DOHH2 (cell line): ENCODE measurements around the gene ZNF557.

Experiments
- H3F3A ChIP-seq: fragments of 200-600 bp; sonication (generic), shearing (Covaris generic); 2 replicates; pipeline ENCODE4 v1.6.0; 2016; ENCODE audit warnings: antibody characterized with exemption, mild to moderate bottlenecking; ENCODE audit not compliant: control insufficient read depth, insufficient read depth
- H3K27ac ChIP-seq: fragments of 200-600 bp; sonication (generic); 2 replicates; pipeline ENCODE4 v1.5.1; 2014; ENCODE audit warnings: low read depth, mild to moderate bottlenecking, low read length, moderate library complexity
- H3K27me3 ChIP-seq: fragments of 200-600 bp; sonication (generic); 2 replicates; pipeline ENCODE4 v1.6.1; 2014; ENCODE audit warnings: mild to moderate bottlenecking, low read length, mixed read lengths; ENCODE audit not compliant: control insufficient read depth
- H3K36me3 ChIP-seq: fragments of 200-600 bp; sonication (generic); 2 replicates; pipeline ENCODE4 v1.6.1; 2014; ENCODE audit warnings: mild to moderate bottlenecking, low read length, moderate library complexity, mixed read lengths; ENCODE audit not compliant: control insufficient read depth
- H3K4me1 ChIP-seq: fragments of 200-600 bp; sonication (generic); 2 replicates; pipeline ENCODE4 v1.6.1; 2014; ENCODE audit warnings: mild to moderate bottlenecking, low read length, mixed read lengths; ENCODE audit not compliant: control insufficient read depth
- H3K4me2 ChIP-seq: fragments of 200-600 bp; sonication (generic); 2 replicates; pipeline ENCODE4 v1.6.0; 2014; ENCODE audit warnings: mild to moderate bottlenecking, low read length, moderate library complexity
- H3K4me3 ChIP-seq: fragments of 200-600 bp; sonication (generic); 2 replicates; pipeline ENCODE4 v1.5.1; 2014; ENCODE audit warnings: mild to moderate bottlenecking, low read length, mixed read lengths
- H3K79me2 ChIP-seq: fragments of 200-600 bp; sonication (generic); 2 replicates; pipeline ENCODE4 v1.6.1; 2014; ENCODE audit warnings: mild to moderate bottlenecking, low read length, mixed read lengths; ENCODE audit not compliant: control insufficient read depth
- H3K9me2 ChIP-seq: fragments of 200-600 bp; sonication (generic); replicated peaks from 2 replicates; pipeline ENCODE4 v1.6.1; 2014; ENCODE audit warnings: mild to moderate bottlenecking, low read length, mixed read lengths; ENCODE audit not compliant: control insufficient read depth
- H3K9me3 ChIP-seq: fragments of 200-600 bp; sonication (generic); 2 replicates; pipeline ENCODE4 v1.6.1; 2014; ENCODE audit warnings: antibody characterized with exemption, low read length, mixed read lengths; ENCODE audit not compliant: control insufficient read depth, insufficient read depth
- H4K20me1 ChIP-seq: fragments of 200-600 bp; sonication (generic); 2 replicates; pipeline ENCODE4 v1.6.0; 2014; ENCODE audit warnings: low read depth, mild to moderate bottlenecking, antibody characterized with exemption, low read length, moderate library complexity; ENCODE audit not compliant: control insufficient read depth, insufficient read depth
- CTCF ChIP-seq: fragments of 200-600 bp; sonication (generic); IDR thresholded peaks from one replicate; pipeline ENCODE4 v1.5.1; 2014; ENCODE audit warnings: antibody characterized with exemption, mild to moderate bottlenecking, low read depth, low read length; ENCODE audit not compliant: poor library complexity, severe bottlenecking
- EZH2phosphoT487 ChIP-seq: fragments of 200-600 bp; sonication (generic); IDR thresholded peaks from 2 replicates; pipeline ENCODE4 v1.6.1; 2017; ENCODE audit warnings: borderline replicate concordance, mild to moderate bottlenecking, antibody characterized with exemption, low read length, moderate library complexity, mixed read lengths

ZNF557 gene

GRCh38 chr19:7125221-7125620, 55.7 kb downstream of the ZNF557 start:
- Histone ChIP-seq H4K20me1 (no peaks in the 10 kb centered on the region), H3K4me2 (no peak overlapping the region), H3F3A (no peaks in the 10 kb centered on the region), H3K79me2 (no peaks in the 10 kb centered on the region), H3K4me3 (no peak overlapping the region), H3K9me2 (no peaks in the 10 kb centered on the region), H3K9me3 (no peaks in the 10 kb centered on the region), H3K4me1 (no peaks in the 10 kb centered on the region), H3K36me3 (no peaks in the 10 kb centered on the region), H3K27ac (no peak overlapping the region), H3K27me3 (no peaks in the 10 kb centered on the region)
- TF ChIP-seq CTCF (no peak), EZH2phosphoT487 (no peak)

GRCh38 chr19:7126132-7126531, 56.6 kb downstream of the ZNF557 start:
- Histone ChIP-seq H3K79me2 (no peaks in the 10 kb centered on the region), H3K36me3 (no peaks in the 10 kb centered on the region), H4K20me1 (no peaks in the 10 kb centered on the region), H3K4me1 (no peaks in the 10 kb centered on the region), H3F3A (no peaks in the 10 kb centered on the region), H3K9me3 (no peaks in the 10 kb centered on the region), H3K27me3 (no peaks in the 10 kb centered on the region), H3K9me2 (no peaks in the 10 kb centered on the region), H3K4me3 (no peak overlapping the region), H3K4me2 (no peak overlapping the region), H3K27ac (no peak overlapping the region)
- no peak for TF ChIP-seq CTCF
- TF ChIP-seq EZH2phosphoT487, result no peak

DNA sequence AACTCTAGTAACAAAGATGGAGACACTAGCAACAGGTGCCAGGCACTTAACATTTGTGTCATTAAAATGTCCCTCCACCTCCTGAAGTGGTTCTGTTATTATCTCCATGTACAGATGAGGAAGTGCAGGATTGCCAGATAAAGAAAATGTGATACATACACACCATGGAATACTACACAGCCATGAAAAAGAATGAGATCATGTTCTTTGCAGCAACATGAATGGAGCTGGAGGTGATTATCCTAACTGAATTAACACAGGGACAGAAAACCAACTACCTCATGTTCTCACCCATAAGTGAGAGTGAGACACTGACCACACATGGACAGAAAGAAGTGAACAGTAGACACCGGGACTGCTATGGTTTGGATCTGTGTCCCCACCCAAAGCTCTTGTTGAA, 60.5 kb downstream of the ZNF557 start:
- H3K36me3 ChIP-seq, result no peaks in the 10 kb centered on the region
- no peaks in the 10 kb centered on the region for H3K79me2 ChIP-seq
- H3K27ac ChIP-seq, result no peak overlapping the region
- H3K4me2 ChIP-seq, result no peak overlapping the region
- no peaks in the 10 kb centered on the region for H4K20me1 ChIP-seq
- H3K4me3 ChIP-seq, result no peak overlapping the region
- H3K4me1 ChIP-seq, result no peaks in the 10 kb centered on the region
- no peaks in the 10 kb centered on the region for H3K9me3 ChIP-seq
- TF ChIP-seq EZH2phosphoT487 (no peak), CTCF (no peak)
- no peaks in the 10 kb centered on the region for H3K9me2 ChIP-seq
- H3F3A ChIP-seq, result no peaks in the 10 kb centered on the region
- H3K27me3 ChIP-seq, result no peaks in the 10 kb centered on the region

- no peaks in the 10 kb centered on the region for H3K79me2 ChIP-seq
- TF ChIP-seq EZH2phosphoT487 (no peak), CTCF (no peak)
Measured at GRCh38 chr19:7132054-7132453, 62.6 kb downstream of the ZNF557 start.

More at GRCh38 chr19:7132054-7132453, 62.6 kb downstream of the ZNF557 start:
- no peaks in the 10 kb centered on the region for H3K9me3 ChIP-seq
- no peaks in the 10 kb centered on the region for H3F3A ChIP-seq
- H3K4me1 ChIP-seq, result no peaks in the 10 kb centered on the region
- H3K36me3 ChIP-seq, result no peaks in the 10 kb centered on the region
- H3K27ac ChIP-seq, result no peak overlapping the region
- H3K4me2 ChIP-seq, result no peak overlapping the region
- H3K9me2 ChIP-seq, result no peaks in the 10 kb centered on the region
- H4K20me1 ChIP-seq, result no peaks in the 10 kb centered on the region
- H3K4me3 ChIP-seq, result no peak overlapping the region
- H3K27me3 ChIP-seq, result no peaks in the 10 kb centered on the region
